Fibroblast of peridontal ligament (primary cell): ENCODE measurements around the gene CAPZA2.
"Not testable (repeated sequence)": the region's sequence is repeated elsewhere in the genome, so short reads cannot be mapped to it uniquely, and the experiment has no call there.

Source experiments
- DNase-seq: peaks from one replicate; pipeline ENCODE4 v3.0.0-alpha.2; 2010; ENCODE audit errors: extremely low read depth

CAPZA2 gene

GRCh38 chr7:116920359-116920758 lies 58.0 kb downstream of the CAPZA2 start:
- no peak for DNase-seq

DNA sequence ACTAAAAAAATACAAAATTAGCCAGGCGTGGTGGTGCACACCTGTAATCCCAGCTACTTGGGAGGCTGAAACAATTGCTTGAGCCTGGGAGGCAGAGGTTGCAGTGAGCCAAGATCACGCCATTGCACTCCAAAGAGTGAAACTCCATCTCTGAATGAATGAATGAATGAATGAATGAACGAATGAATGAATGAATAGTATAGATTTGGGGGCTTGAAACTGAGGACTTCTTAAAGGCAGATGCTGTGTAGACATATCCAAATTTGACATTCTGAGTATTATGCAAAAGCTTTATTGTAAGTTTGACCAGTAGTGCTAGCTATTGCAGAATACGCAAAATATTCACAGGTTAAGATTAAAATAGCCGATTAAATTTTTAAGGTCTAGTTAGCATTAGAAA lies 60.2 kb downstream of the CAPZA2 start:
- no peak for DNase-seq

- DNase-seq, result peak; percentile 43
Observed at GRCh38 chr7:116924741-116925140, 62.4 kb downstream of the CAPZA2 start.

GRCh38 chr7:116929021-116929420 lies 66.6 kb downstream of the CAPZA2 start:
- DNase-seq, result no peak

- peak; percentile 85 for DNase-seq
Observed at GRCh38 chr7:116929914-116930913, 67.8 kb downstream of the CAPZA2 start.

GRCh38 chr7:116932566-116932965 lies 70.2 kb downstream of the CAPZA2 start:
- DNase-seq, result no peak

GRCh38 chr7:116933465-116933864 lies 71.1 kb downstream of the CAPZA2 start:
- DNase-seq, result no peak

DNA sequence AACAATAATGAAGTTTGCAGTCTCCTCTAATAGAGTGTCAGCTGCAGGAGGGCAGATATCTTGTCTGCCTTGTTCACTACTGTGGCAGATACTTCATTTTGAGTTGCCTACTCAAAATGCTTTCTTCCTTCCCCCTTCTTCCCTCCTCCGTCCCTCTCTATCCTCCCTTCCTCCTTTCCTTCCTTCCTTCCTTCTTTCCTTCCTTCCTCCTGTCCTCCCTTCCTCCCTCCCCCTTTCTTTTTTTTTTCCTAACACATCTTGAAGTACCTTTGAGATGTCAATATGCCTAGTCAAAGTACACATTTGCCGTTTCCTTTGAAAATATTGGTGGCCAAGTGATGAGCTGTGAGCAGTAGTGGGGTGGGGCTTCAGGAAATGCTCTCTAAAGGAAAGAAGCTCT lies 72.2 kb downstream of the CAPZA2 start:
- no peak for DNase-seq

GRCh38 chr7:116936844-116937243 lies 74.5 kb downstream of the CAPZA2 start:
- not testable (repeated sequence) for DNase-seq

DNA sequence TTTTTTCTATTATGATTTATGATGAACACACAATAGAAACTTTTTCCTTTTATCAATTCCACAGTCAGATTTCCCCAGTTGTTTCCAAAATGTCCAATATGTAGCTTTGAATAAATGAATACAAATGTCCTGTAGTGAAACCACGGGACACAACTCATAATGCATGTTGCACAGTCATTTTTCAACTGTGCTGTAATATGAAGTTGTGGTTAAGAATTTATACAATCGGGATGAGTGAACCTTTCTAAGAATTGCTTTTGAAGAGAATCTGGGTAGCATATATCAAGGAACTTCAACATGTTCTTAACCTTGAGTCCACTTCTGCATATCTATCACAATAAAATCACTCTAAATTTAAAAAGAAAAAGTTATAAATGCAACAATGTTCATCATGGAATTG lies 76.3 kb downstream of the CAPZA2 start:
- DNase-seq, result no peak

DNA sequence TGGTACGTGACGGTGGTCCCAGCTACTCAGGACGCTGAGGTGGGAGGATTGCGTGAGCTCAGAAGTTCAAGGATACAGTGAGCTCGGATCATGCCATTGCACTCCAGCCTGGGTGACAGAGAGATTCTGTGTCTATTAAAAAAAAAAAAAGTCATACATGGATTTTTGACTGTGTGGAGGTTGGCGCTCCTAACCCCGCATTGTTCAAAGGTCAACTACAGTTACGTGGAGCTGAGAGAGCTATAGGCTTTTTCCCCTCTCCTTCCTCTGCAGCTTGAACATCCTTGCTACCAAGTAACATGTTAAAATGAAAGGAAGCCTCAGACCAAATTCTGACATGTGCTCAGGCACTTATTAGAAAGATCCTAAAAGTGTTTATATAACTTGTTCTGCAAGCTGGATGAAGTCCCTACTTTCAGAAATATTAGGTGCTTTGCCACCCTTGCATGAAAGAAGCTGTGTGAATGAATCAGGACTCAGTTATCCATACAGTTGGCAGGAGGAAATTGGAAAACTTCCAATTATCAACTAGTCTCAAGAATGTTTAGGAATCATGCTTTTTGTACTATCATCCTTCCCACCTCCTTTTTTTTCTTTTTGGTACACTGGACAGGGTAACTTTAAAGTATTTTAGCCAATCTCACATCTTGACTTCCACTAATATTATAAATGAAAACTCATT lies 78.4 kb downstream of the CAPZA2 start:
- no peak for DNase-seq

DNA sequence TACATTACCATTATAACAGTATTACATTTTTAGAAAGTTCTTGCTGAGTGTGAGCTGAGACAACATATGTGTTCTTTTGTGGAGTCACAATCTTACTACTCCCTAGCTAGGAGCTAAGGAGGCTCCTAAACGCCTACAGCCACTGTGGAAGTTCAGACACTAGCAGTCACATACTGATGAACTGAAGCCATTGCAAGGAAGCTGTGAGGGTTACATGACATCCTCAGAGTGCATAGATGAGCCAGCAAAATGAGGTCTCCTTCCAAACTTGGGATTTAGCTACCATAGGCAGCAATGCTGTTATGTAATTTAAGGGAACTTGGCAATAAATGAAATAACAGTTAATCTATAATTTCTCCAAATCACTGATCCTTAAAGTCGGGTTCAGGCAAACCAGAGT lies 80.1 kb downstream of the CAPZA2 start:
- DNase-seq, result no peak

DNA sequence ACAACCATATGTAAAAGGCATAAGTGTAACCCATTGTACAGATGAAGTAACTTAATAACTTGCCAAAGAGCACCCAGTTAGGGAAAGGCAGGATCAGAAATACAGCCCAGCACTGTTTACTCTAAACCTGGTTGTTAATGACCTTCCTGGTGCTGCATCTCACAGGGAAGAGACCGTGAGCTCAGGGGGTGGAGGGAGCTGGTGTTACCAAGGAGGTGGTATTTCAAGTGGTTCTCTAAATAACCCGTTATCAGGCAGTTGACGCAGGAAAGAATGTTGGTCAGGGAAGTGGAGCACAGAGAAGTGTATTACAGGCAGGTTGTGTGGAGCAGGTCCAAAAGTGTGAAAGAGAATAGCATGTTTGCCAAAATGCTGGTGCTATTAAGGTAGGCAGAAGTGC lies 86.5 kb downstream of the CAPZA2 start:
- no peak for DNase-seq

GRCh38 chr7:116949941-116950801 lies 87.8 kb downstream of the CAPZA2 start:
- DNase-seq, result no peak

DNA sequence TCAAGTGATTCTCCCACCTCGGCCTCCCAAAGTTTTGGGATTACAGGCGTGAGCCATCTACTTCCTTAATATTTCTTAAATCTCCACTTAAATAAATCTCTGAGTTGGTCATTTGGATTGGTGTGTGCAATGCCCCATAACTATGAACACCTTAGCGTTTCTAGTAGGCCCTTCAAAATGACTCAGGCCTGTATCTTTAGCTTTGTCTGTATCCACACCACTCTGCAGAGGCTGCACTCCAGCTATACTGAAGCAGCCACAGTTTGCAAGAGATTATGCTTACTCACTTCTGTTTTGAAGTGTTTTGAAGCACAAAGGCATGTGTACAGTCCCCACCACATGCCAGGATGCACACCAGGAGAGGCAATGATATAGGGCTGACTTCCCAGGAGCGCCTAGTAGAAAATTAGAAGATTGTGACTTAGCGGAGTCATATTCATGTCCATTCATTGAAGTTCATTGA lies 88.5 kb downstream of the CAPZA2 start:
- no peak for DNase-seq

DNA sequence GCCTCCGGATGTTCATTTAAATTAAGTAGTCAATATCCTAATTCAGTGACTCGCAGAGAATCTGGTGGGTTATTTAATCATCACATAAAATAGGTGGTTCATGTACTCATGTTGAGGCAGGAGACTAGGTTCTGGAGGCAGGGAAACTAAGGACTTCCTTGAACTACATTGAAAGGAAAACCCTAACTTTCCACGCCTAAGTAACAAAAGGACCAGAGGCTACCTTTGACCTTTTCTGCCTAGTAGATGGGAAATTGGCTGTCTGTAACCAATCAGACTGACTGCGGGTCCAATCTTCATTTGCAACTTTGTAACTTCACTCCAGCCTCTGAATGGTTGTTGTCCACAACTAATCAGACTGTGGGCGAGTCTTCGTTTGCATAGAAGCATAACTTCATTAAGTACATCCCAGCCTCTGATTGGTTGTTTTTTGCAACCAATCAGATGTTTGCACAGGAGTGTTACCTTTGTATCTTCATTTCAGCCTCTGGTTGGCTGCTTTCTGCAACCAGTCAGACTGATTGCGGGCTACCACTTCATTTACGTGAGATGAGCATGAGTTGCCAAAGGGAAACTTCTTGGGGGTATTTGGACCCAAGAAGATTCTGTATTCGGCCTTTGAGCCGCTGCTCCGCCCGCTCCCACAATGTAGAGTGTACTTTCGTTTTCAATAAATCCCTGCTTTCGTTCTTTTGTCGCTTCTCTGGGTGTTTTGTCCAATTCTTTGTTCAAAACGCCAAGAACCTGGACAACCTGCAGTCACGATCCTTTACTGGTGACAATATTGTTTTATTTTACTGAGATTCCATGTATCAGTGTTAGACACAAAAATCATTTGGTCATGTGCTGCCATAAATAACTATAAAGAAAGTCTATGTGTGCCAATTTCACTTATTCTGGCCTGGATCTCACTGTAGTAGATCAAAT lies 89.2 kb downstream of the CAPZA2 start:
- no peak for DNase-seq

DNA sequence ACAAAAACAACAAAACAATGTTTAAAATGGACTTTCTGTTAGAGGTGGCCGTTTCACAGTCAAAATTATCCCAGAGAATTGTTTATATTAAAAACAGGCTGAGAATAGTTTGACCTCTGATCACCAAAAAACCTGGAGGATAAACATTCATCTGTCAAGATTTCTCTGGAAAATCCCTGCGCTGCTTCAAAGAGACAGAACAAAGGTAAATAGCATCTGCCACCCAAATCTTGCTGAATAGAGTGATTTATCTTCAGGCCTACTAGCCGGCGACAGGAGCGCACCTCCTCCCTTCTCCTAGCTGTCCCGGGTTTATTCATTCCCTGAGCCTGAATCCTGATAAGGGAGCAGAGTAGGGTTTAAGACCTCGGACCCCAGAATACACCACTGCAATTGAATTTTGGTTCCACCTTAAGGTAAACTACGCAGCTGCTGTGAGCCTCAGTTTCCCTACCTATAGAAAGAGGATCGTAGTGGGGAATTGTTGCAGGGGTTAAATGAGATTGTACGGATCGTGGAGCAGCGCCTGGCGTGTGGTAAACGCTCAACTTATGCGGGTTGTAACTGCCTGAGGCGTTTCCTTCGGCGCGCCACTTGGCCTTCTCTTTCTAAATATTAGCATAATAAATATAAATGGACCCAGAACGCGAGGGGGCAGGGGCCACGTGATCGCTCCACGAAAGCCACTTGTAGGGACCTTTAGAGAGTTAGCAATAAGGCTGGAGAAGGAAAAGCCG lies 90.4 kb downstream of the CAPZA2 start:
- DNase-seq, result peak; percentile 44

GRCh38 chr7:116953372-116953905 lies 91.1 kb downstream of the CAPZA2 start, which contains the start of gene ST7:
Gene ST7, plus strand, starts transcription at chr7:116953501. Its CDS starts 40 bp downstream, at chr7:116953541.
- peak; percentile 66 for DNase-seq
